Measurements from ENCODE around the gene AMPD3. TPM values are rescaled to one million over a fixed set of nuclear protein-coding genes. Genes with fewer than 3 reads are reported as not detected.

The AMPD3 gene
- total RNA-seq, 1 experiment from 2014 or later = 12.5 TPM

DNA sequence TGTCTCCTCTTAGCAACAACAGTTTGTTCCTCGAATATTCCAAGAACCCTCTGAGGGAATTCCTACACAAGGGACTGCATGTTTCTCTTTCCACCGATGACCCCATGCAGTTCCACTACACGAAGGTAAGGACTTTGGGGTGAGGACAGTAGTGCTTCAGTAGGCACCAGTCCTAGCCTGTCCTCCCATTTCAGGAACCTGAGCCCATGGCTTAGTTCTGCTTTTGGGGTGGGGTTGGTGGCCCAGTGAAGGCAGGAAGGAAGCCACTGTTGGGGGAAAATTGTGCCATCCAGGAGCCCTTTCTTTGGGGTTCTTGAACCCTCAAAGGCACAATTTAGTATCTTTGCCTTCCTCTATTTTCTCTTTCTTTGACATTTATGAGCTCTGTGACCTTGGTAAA lies 47.7 kb downstream of the AMPD3 start:
- in situ Hi-C loops (cut with HindIII; ENCODE audit: low pct_unique_long_range_greater_than_20kb, low sequenced_read_pairs) = no loop called here
- no peak overlapping the region for H3K4me3 ChIP-seq (ENCODE audit: low read depth in 2 of 2, low read length in 2 of 2)
- no peaks in the 10 kb centered on the region for H3K36me3 ChIP-seq (ENCODE audit: control insufficient read depth, insufficient read depth, low read length)
- H3K27me3 ChIP-seq (ENCODE audit: control insufficient read depth, insufficient read depth, low read length) = no peaks in the 10 kb centered on the region
- TF ChIP-seq, protein P1, sequence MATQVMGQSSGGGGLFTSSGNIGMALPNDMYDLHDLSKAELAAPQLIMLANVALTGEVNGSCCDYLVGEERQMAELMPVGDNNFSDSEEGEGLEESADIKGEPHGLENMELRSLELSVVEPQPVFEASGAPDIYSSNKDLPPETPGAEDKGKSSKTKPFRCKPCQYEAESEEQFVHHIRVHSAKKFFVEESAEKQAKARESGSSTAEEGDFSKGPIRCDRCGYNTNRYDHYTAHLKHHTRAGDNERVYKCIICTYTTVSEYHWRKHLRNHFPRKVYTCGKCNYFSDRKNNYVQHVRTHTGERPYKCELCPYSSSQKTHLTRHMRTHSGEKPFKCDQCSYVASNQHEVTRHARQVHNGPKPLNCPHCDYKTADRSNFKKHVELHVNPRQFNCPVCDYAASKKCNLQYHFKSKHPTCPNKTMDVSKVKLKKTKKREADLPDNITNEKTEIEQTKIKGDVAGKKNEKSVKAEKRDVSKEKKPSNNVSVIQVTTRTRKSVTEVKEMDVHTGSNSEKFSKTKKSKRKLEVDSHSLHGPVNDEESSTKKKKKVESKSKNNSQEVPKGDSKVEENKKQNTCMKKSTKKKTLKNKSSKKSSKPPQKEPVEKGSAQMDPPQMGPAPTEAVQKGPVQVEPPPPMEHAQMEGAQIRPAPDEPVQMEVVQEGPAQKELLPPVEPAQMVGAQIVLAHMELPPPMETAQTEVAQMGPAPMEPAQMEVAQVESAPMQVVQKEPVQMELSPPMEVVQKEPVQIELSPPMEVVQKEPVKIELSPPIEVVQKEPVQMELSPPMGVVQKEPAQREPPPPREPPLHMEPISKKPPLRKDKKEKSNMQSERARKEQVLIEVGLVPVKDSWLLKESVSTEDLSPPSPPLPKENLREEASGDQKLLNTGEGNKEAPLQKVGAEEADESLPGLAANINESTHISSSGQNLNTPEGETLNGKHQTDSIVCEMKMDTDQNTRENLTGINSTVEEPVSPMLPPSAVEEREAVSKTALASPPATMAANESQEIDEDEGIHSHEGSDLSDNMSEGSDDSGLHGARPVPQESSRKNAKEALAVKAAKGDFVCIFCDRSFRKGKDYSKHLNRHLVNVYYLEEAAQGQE (IDR thresholded peaks at IDR 0.05; ENCODE audit: insufficient read depth in 1 of 2, low read depth in 2 of 2, low read length in 1 of 2) = no peak
- TF ChIP-seq TCF7L2 (IDR thresholded peaks at IDR 0.05; ENCODE audit: low read depth, low read length) (no peak), SIN3A (IDR thresholded peaks at IDR 0.05; ENCODE audit: borderline replicate concordance, insufficient read depth, low read depth, low read length) (no peak), CTCF (IDR thresholded peaks at IDR 0.05) (no peak), POLR2AphosphoS5 (IDR thresholded peaks at IDR 0.05; ENCODE audit: low read depth, low read length) (no peak)
- ChIA-PET CTCF (no interaction called here), POLR2A (interaction anchor here (0.5 kb wide), 1 partner anchor 1047 kb away, joined by 3 read pairs; no protein-coding TSS in a partner anchor)
- no peak for DNase-seq (ENCODE audit: low read depth, low spot score)
- no peaks in the 10 kb centered on the region for H3K4me1 ChIP-seq (ENCODE audit: control insufficient read depth, insufficient read depth, low read length)
- H3K27ac ChIP-seq (ENCODE audit: low read length) = no peak overlapping the region
- ATAC-seq = no peak
- intact Hi-C loops (cut with micrococcal nuclease; ENCODE audit: unreplicated experiment) = no loop called here
- H3K9me3 ChIP-seq (ENCODE audit: control insufficient read depth, insufficient read depth, low read depth, low read length) = no peaks in the 10 kb centered on the region
- BruUV-seq (replicated peaks) = no TSS peak

- H3K9me3 ChIP-seq (ENCODE audit: control insufficient read depth, insufficient read depth, low read depth, low read length) = no peaks in the 10 kb centered on the region
- CTCF ChIA-PET = interaction anchor here (0.6 kb wide), 1 partner anchor 153 kb away, joined by 3 read pairs; no protein-coding TSS in a partner anchor
- no peak for DNase-seq (ENCODE audit: low read depth, low spot score)
- POLR2A ChIA-PET = no interaction called here
- H3K27me3 ChIP-seq (ENCODE audit: control insufficient read depth, insufficient read depth, low read length) = no peaks in the 10 kb centered on the region
- in situ Hi-C loops (cut with HindIII; ENCODE audit: low pct_unique_long_range_greater_than_20kb, low sequenced_read_pairs) (no loop called here), intact Hi-C loops (cut with micrococcal nuclease; ENCODE audit: unreplicated experiment) (no loop called here)
- no peaks in the 10 kb centered on the region for H3K36me3 ChIP-seq (ENCODE audit: control insufficient read depth, insufficient read depth, low read length)
- no peak overlapping the region for H3K4me3 ChIP-seq (ENCODE audit: low read depth in 2 of 2, low read length in 2 of 2)
- no peak for ATAC-seq
- TF ChIP-seq TCF7L2 (IDR thresholded peaks at IDR 0.05; ENCODE audit: low read depth, low read length) = no peak
- TF ChIP-seq, protein P1 (IDR thresholded peaks at IDR 0.05; ENCODE audit: insufficient read depth in 1 of 2, low read depth in 2 of 2, low read length in 1 of 2) = no peak
- TF ChIP-seq SIN3A (IDR thresholded peaks at IDR 0.05; ENCODE audit: borderline replicate concordance, insufficient read depth, low read depth, low read length) = no peak
- no peak for TF ChIP-seq POLR2AphosphoS5 (IDR thresholded peaks at IDR 0.05; ENCODE audit: low read depth, low read length)
- TF ChIP-seq CTCF (IDR thresholded peaks at IDR 0.05) = no peak
- no peak overlapping the region for H3K27ac ChIP-seq (ENCODE audit: low read length)
- BruUV-seq (replicated peaks) = no TSS peak
- H3K4me1 ChIP-seq (ENCODE audit: control insufficient read depth, insufficient read depth, low read length) = no peaks in the 10 kb centered on the region
Observed at GRCh38 chr11:10503221-10503620, 48.2 kb downstream of the AMPD3 start.

All from Panc1 (cell line).